Pancreas (tissue), 10 donors: ENCODE results near the gene SH3RF3. TPM values are rescaled to one million over a fixed set of nuclear protein-coding genes. Genes with fewer than 3 reads are reported as not detected.

Experiments used
- ATAC-seq, 4 donors: fragments of 200-7000 bp; cut with Tn5 transposase; one replicate each; pipeline versions ENCODE4 v1.8.0 to v1.9.1; 2020; ENCODE audit warnings: mild to moderate bottlenecking in 4 of 4, moderate library complexity in 4 of 4
- DNase-seq, 6 donors: peaks; one replicate each; pipeline ENCODE4 v3.0.0-alpha.2; 2020
- FAIRE-seq: peaks from 2 replicates; lab custom pipeline; 2012; peaks lifted over from hg19 to GRCh38; lab: Jason Lieb, UNC
- H3K27ac ChIP-seq, 4 donors: fragments of 200-600 bp; sonication (generic); 1 replicate in 3 of 4; 2 replicates in 1 of 4; pipeline versions ENCODE4 v1.5.0 to v1.8.0; 2020
- H3K27me3 ChIP-seq, 4 donors: fragments of 200-600 bp; one replicate each; pipeline ENCODE4 v1.8.0; 2021
- H3K36me3 ChIP-seq, 3 donors: fragments of 200-600 bp; sonication (generic) in 1 of 3; one replicate each; pipeline versions ENCODE4 v1.5.0 to v1.8.0; 2020 to 2021
- H3K4me1 ChIP-seq, 3 donors: fragments of 200-600 bp; one replicate each; pipeline ENCODE4 v1.8.0; 2021
- H3K4me3 ChIP-seq, 4 donors: fragments of 200-600 bp; sonication (generic) in 2 of 4; one replicate each; pipeline versions ENCODE4 v1.5.0 to v1.8.0; 2020 to 2021
- H3K9me3 ChIP-seq, 4 donors: fragments of 200-600 bp; one replicate each; pipeline ENCODE4 v1.8.0; 2021
- CTCF ChIP-seq, 4 donors: fragments of 200-600 bp; sonication (generic) in 3 of 4; IDR thresholded peaks; one replicate each; pipeline versions ENCODE4 v1.5.0 to v1.8.0; 2021; ENCODE audit warnings: antibody characterized with exemption in 4 of 4
- WGBS, 2 donors: extraction: QIAGEN DNeasy Blood & Tissue Kit; methylation state at CpG; one replicate each; pipeline ENCODE4 v1.1.7; 2013; 5-methylcytosine and 5-hydroxymethylcytosine counted together
- intact Hi-C, 3 donors: fragments of 100-400 bp; cut with DNase I; formaldehyde crosslinking; loops; one replicate each; pipeline versions ENCODE4 v1.11.1 to v1.14.2; 2022
- polyA plus RNA-seq, 2 donors: library from polyadenylated mRNA; stranded (reverse); fragments of 200-250 nt; gene quantifications; one replicate each; pipeline ENCODE4 v1.2.3, GENCODE V29; 2013
- total RNA-seq, 6 donors: library from RNA; stranded (reverse); fragmentation: NEBNext Ultra II Directional in 4 of 6; extraction: Animal tissue kit (Norgen Biotek cat#: 25700) in 4 of 6; gene quantifications; one replicate each; pipeline versions ENCODE4 v1.2.1 to v1.2.4, GENCODE V29; 2021 to 2023
- donor health status: healthy with polysubstance abuse.
- donor health status: DM: no; HTN: no; CAD: no; lungs with moderate emphysema.
- donor health status: DM: no; HTN: no; CAD: no.
- donor health status: control.
- donor health status: control.
- donor health status: Bipolar disorder and iron deficiency.
- donor health status: DM: yes; HTN: yes; CAD: no.
- donor health status: DM: no; HTN: no; CAD: no.
- donor health status: DM: no; HTN: no; CAD: no.
- donor health status: DM: yes; HTN: yes; CAD: no.

SH3RF3 gene
- total and polyA plus RNA-seq, 8 donors = 1.1 to 3.5 (median 1.8) TPM

GRCh38 chr2:109131777-109132176 is 2.8 kb downstream of the SH3RF3 start:
- Histone ChIP-seq H3K27ac (no peak overlapping the region), H3K4me1 (no peaks in the 10 kb centered on the region), H3K4me3 (no peak overlapping the region), H3K27me3 (no peaks in the 10 kb centered on the region), H3K36me3 (no peaks in the 10 kb centered on the region), H3K9me3 (no peaks in the 10 kb centered on the region)
- intact Hi-C loops = no loop called here
- ATAC-seq (no peak), DNase-seq (no peak), FAIRE-seq (no peak)
- 60 to 74% methylated on average over 4 of the region's 4 CpGs for WGBS, 2 donors
- no peak for TF ChIP-seq CTCF (IDR thresholded peaks at IDR 0.05)

GRCh38 chr2:109132626-109133025 is 3.6 kb downstream of the SH3RF3 start:
- no peaks in the 10 kb centered on the region for H3K36me3 ChIP-seq
- DNase-seq (no peak), ATAC-seq (no peak), FAIRE-seq (no peak)
- no peaks in the 10 kb centered on the region for H3K9me3 ChIP-seq
- no peak for TF ChIP-seq CTCF (IDR thresholded peaks at IDR 0.05)
- H3K4me1 ChIP-seq = no peaks in the 10 kb centered on the region
- H3K27me3 ChIP-seq = no peaks in the 10 kb centered on the region
- H3K27ac ChIP-seq = no peak overlapping the region
- no peak overlapping the region for H3K4me3 ChIP-seq
- intact Hi-C loops = no loop called here

- FAIRE-seq (no peak), DNase-seq (no peak), ATAC-seq (no peak)
- no peaks in the 10 kb centered on the region for H3K27me3 ChIP-seq
- H3K9me3 ChIP-seq = no peaks in the 10 kb centered on the region
- no peak for TF ChIP-seq CTCF (IDR thresholded peaks at IDR 0.05)
- H3K36me3 ChIP-seq = no peaks in the 10 kb centered on the region
- H3K4me3 ChIP-seq = no peak overlapping the region
- no peaks in the 10 kb centered on the region for H3K4me1 ChIP-seq
- 69 to 71% methylated on average over 3 of the region's 3 CpGs for WGBS, 2 donors
- intact Hi-C loops = no loop called here
- H3K27ac ChIP-seq = no peak overlapping the region
Observed at GRCh38 chr2:109133746-109134145, 4.7 kb downstream of the SH3RF3 start.

GRCh38 chr2:109134741-109135358 is 5.8 kb downstream of the SH3RF3 start:
- FAIRE-seq = no peak
- H3K9me3 ChIP-seq = no peaks in the 10 kb centered on the region
- no peaks in the 10 kb centered on the region for H3K27me3 ChIP-seq
- H3K4me1 ChIP-seq = no peaks in the 10 kb centered on the region
- no peaks in the 10 kb centered on the region for H3K36me3 ChIP-seq
- no peak overlapping the region for H3K4me3 ChIP-seq
- TF ChIP-seq CTCF (IDR thresholded peaks at IDR 0.05) = no peak
- intact Hi-C loops = no loop called here
- no peak for DNase-seq
- no peak overlapping the region for H3K27ac ChIP-seq
- 68 to 69% methylated on average over 8 of the region's 8 CpGs for WGBS, 2 donors
- ATAC-seq = no peak

- FAIRE-seq = no peak
- no peak for ATAC-seq
- Histone ChIP-seq H3K4me3 (no peak overlapping the region), H3K27ac (no peak overlapping the region), H3K4me1 (no peaks in the 10 kb centered on the region), H3K27me3 (no peaks in the 10 kb centered on the region), H3K36me3 (no peaks in the 10 kb centered on the region), H3K9me3 (no peaks in the 10 kb centered on the region)
- 46 to 58% methylated on average over 17 of the region's 17 CpGs for WGBS, 2 donors
- no peak for DNase-seq
- no peak for TF ChIP-seq CTCF (IDR thresholded peaks at IDR 0.05)
- intact Hi-C loops = no loop called here
Observed at GRCh38 chr2:109135359-109136197, 6.6 kb downstream of the SH3RF3 start.
